SK-N-MC (cell line): Measurements from ENCODE around the gene SLFN12L.
"Not testable (repeated sequence)": the region's sequence is repeated elsewhere in the genome, so short reads cannot be mapped to it uniquely, and the experiment has no call there.

Experiments
- EZH2 ChIP-seq: fragments of 200-600 bp; sonication (generic); IDR thresholded peaks from one replicate; pipeline ENCODE4 v1.6.1; 2017; ENCODE audit warnings: antibody characterized with exemption
- POLR2AphosphoS5 ChIP-seq: IDR thresholded peaks from 2 replicates; pipeline ENCODE4 v1.6.1; 2012; ENCODE audit warnings: mild to moderate bottlenecking, low read depth, low read length, borderline replicate concordance

- not testable (repeated sequence) for TF ChIP-seq POLR2AphosphoS5, EZH2
Observed at GRCh38 chr17:35518431-35518830, 19.0 kb downstream of the SLFN12L start.
